NCI-H146 (cell line): ENCODE data around the gene RNF187.
A peak's percentile ranks its signal among the peaks of the same experiment; 100 is the strongest.

Source experiments
- DNase-seq: peaks from one replicate; lab custom pipeline; 2025; lab: John Stamatoyannopoulos, UW

RNF187 gene

GRCh38 chr1:228487336-228488124 is at the start of gene RNF187:
RNF187 (plus strand) TSS chr1:228487382.
- peak; percentile 57 for DNase-seq

GRCh38 chr1:228437424-228437962 is 49.7 kb upstream of the RNF187 start:
- no peak for DNase-seq

- no peak for DNase-seq
Measured at GRCh38 chr1:228438266-228438665, 48.9 kb upstream of the RNF187 start.

GRCh38 chr1:228440761-228441500 is 46.3 kb upstream of the RNF187 start:
- no peak for DNase-seq

- no peak for DNase-seq
Measured at GRCh38 chr1:228443395-228443794, 43.8 kb upstream of the RNF187 start.

GRCh38 chr1:228445490-228445842 is 41.7 kb upstream of the RNF187 start:
- no peak for DNase-seq

GRCh38 chr1:228445843-228446650 is 41.1 kb upstream of the RNF187 start:
- DNase-seq: peak; percentile 36

GRCh38 chr1:228446852-228447251 is 40.3 kb upstream of the RNF187 start:
- no peak for DNase-seq

GRCh38 chr1:228448372-228448771 is 38.8 kb upstream of the RNF187 start:
- no peak for DNase-seq

- DNase-seq: no peak
Measured at GRCh38 chr1:228450200-228450599, 37.0 kb upstream of the RNF187 start.

GRCh38 chr1:228452194-228453021 is 34.8 kb upstream of the RNF187 start:
- DNase-seq: no peak

GRCh38 chr1:228453022-228453560 is 34.1 kb upstream of the RNF187 start:
- no peak for DNase-seq

GRCh38 chr1:228453614-228454013 is 33.6 kb upstream of the RNF187 start:
- DNase-seq: no peak

GRCh38 chr1:228454238-228454637 is 32.9 kb upstream of the RNF187 start:
- no peak for DNase-seq

GRCh38 chr1:228455715-228456114 is 31.5 kb upstream of the RNF187 start:
- no peak for DNase-seq

- DNase-seq: no peak
Measured at GRCh38 chr1:228456252-228457016, 30.7 kb upstream of the RNF187 start.

- no peak for DNase-seq
Measured at GRCh38 chr1:228457017-228457395, 30.2 kb upstream of the RNF187 start.

GRCh38 chr1:228457396-228458176 is 29.6 kb upstream of the RNF187 start:
- DNase-seq: peak; percentile 99
